CD14-positive monocyte (primary cell): ENCODE results near the gene RAB31. TPM values are rescaled to one million over a fixed set of nuclear protein-coding genes. Genes with fewer than 3 reads are reported as not detected.
A peak's percentile ranks its signal among the peaks of the same experiment; 100 is the strongest.
"Not testable (repeated sequence)": the region's sequence is repeated elsewhere in the genome, so short reads cannot be mapped to it uniquely, and the experiment has no call there.

ENCODE experiments used
- DNase-seq, 3 donors: peaks; one replicate each; pipeline ENCODE4 v3.0.0-alpha.2; 2011 to 2022
- H2AFZ ChIP-seq: 2 replicates; pipeline ENCODE4 v1.6.0; 2012; ENCODE audit warnings: mild to moderate bottlenecking, low read depth, low read length, inconsistent platforms; ENCODE audit not compliant: insufficient read depth, poor library complexity, severe bottlenecking
- H3K27ac ChIP-seq, 2 donors: 1 replicate in 1 of 2; 2 replicates in 1 of 2; pipeline ENCODE4 v1.5.1; 2012 to 2013; ENCODE audit warnings: low read length in 2 of 2, control low read depth in 1 of 2, inconsistent platforms in 1 of 2, low read depth in 1 of 2, mild to moderate bottlenecking in 1 of 2
- H3K27me3 ChIP-seq, 2 donors: one replicate each; pipeline versions ENCODE4 v1.6.0 to v1.6.1; 2011 to 2013; ENCODE audit warnings: low read length in 2 of 2; ENCODE audit not compliant: control insufficient read depth in 2 of 2, insufficient read depth in 2 of 2
- H3K36me3 ChIP-seq, 2 donors: replicated peaks in 1 of 2; 1 replicate in 1 of 2; 2 replicates in 1 of 2; pipeline versions ENCODE4 v1.5.1 to v1.6.1; 2012 to 2013; ENCODE audit warnings: low read length in 2 of 2, control low read depth in 1 of 2, inconsistent platforms in 1 of 2, mild to moderate bottlenecking in 1 of 2; ENCODE audit not compliant: insufficient read depth in 2 of 2, control insufficient read depth in 1 of 2
- H3K4me1 ChIP-seq, 2 donors: 1 replicate in 1 of 2; 2 replicates in 1 of 2; pipeline versions ENCODE4 v1.5.1 to v1.6.1; 2012 to 2013; ENCODE audit warnings: low read length in 2 of 2, control low read depth in 1 of 2, inconsistent platforms in 1 of 2, mild to moderate bottlenecking in 1 of 2, moderate library complexity in 1 of 2; ENCODE audit not compliant: insufficient read depth in 2 of 2, control insufficient read depth in 1 of 2
- H3K4me2 ChIP-seq: replicated peaks from 2 replicates; pipeline ENCODE3; 2012; ENCODE audit warnings: low read length, moderate library complexity, mild to moderate bottlenecking; ENCODE audit not compliant: poor library complexity, severe bottlenecking; ENCODE audit errors: extremely low read depth
- H3K4me3 ChIP-seq, 3 experiments: fragments of 200-600 bp in 1 of 3; sonication (generic) in 1 of 3; replicated peaks in 1 of 3; 1 replicate in 2 of 3; 2 replicates in 1 of 3; pipeline ENCODE4 v1.5.1; 2011 to 2013; ENCODE audit warnings: low read length in 3 of 3, mild to moderate bottlenecking in 3 of 3, control low read depth in 2 of 3, low read depth in 2 of 3, inconsistent platforms in 1 of 3, moderate library complexity in 1 of 3
- H3K79me2 ChIP-seq: 2 replicates; pipeline ENCODE4 v1.6.0; 2012; ENCODE audit warnings: mild to moderate bottlenecking, control low read depth, inconsistent platforms, low read length, moderate library complexity; ENCODE audit not compliant: insufficient read depth
- H3K9ac ChIP-seq: 2 replicates; pipeline ENCODE4 v1.6.0; 2017; ENCODE audit warnings: low read length, mild to moderate bottlenecking; ENCODE audit not compliant: insufficient read depth, poor library complexity, severe bottlenecking
- H3K9me3 ChIP-seq, 2 donors: replicated peaks in 1 of 2; 1 replicate in 1 of 2; 2 replicates in 1 of 2; pipeline versions ENCODE4 v1.5.1 to v1.6.1; 2012 to 2013; ENCODE audit warnings: low read length in 2 of 2, control low read depth in 1 of 2; ENCODE audit not compliant: control insufficient read depth in 1 of 2, insufficient read depth in 1 of 2
- H4K20me1 ChIP-seq: 2 replicates; pipeline ENCODE4 v1.6.0; 2012; ENCODE audit warnings: mild to moderate bottlenecking, low read length, control low read depth, moderate library complexity; ENCODE audit not compliant: insufficient read depth
- H3K27ac Mint-ChIP-seq, 7 donors: one replicate each; pipeline ENCODE4 v1.8.0; 2020; ENCODE audit warnings: mild to moderate bottlenecking in 7 of 7, mixed read lengths in 7 of 7, moderate library complexity in 6 of 7, inconsistent platforms in 2 of 7
- H3K27me3 Mint-ChIP-seq, 3 donors: one replicate each; pipeline ENCODE4 v1.8.0; 2021 to 2022; ENCODE audit warnings: low read depth in 3 of 3, mild to moderate bottlenecking in 3 of 3, mixed read lengths in 3 of 3, moderate library complexity in 3 of 3, inconsistent platforms in 1 of 3
- H3K36me3 Mint-ChIP-seq, 2 donors: one replicate each; pipeline ENCODE4 v1.8.0; 2020; ENCODE audit warnings: mixed read lengths in 2 of 2, inconsistent platforms in 1 of 2, mild to moderate bottlenecking in 1 of 2
- H3K4me1 Mint-ChIP-seq: one replicate; pipeline ENCODE4 v1.8.0; 2020; ENCODE audit warnings: mild to moderate bottlenecking, mixed read lengths
- H3K4me3 Mint-ChIP-seq, 2 donors: one replicate each; pipeline ENCODE4 v1.8.0; 2020; ENCODE audit warnings: mild to moderate bottlenecking in 2 of 2, mixed read lengths in 2 of 2, moderate library complexity in 1 of 2
- H3K9me3 Mint-ChIP-seq, 7 donors: one replicate each; pipeline ENCODE4 v1.8.0; 2020 to 2022; ENCODE audit warnings: mixed read lengths in 7 of 7, mild to moderate bottlenecking in 6 of 7, moderate library complexity in 6 of 7, inconsistent platforms in 2 of 7
- WGBS: methylation state at CpG from one replicate; pipeline ENCODE4 v1.1.5; 2013; ENCODE audit warnings: missing lambda C conversion rate; ENCODE audit not compliant: insufficient coverage; 5-methylcytosine and 5-hydroxymethylcytosine counted together
- intact Hi-C, 2 donors: fragments of 100-400 bp; cut with micrococcal nuclease; formaldehyde crosslinking; loops; one replicate each; pipeline versions ENCODE4 v1.15.0 to v1.15.1; 2023
- polyA plus RNA-seq, 3 donors: library from polyadenylated mRNA; depleted of rRNA in 1 of 3; unstranded in 2 of 3; stranded (reverse) in 1 of 3; fragments of 300-500 nt in 2 of 3; fragments of >200 nt in 1 of 3; fragmentation: Illumina TruSeq in 2 of 3; gene quantifications; 1 replicate in 2 of 3; 2 replicates in 1 of 3; pipeline ENCODE4 v1.2.3, GENCODE V29; 2012 to 2021
- TF ChIP-seq, protein P1 (sequence below): fragments of 200-600 bp; IDR thresholded peaks from one replicate; pipeline ENCODE4 v1.8.0; 2022; ENCODE audit warnings: antibody characterized with exemption, mild to moderate bottlenecking

RAB31 gene
- polyA plus RNA-seq, 3 donors: 106 to 367 (median 348) TPM

DNA sequence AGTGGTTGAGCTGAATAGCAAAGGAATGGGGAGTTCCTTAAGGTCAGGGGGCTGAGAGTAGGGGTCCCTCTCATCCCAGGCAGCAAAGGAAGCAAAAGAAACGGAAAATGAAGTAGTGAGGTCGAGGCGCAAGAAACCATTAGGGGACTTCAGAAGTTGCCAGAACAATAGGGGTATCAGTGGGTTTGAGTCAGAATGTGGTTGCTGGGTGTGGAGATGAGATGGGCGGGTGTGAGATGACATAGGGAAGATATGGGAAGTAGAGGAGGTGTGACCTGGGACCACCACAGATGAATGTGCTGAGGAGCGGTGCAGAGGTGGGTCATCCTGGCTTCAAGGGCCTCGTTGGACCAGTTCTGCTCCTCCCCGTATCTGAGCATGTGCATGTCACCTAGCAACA lies 192.6 kb downstream of the RAB31 start:
- 94% methylated on average over 4 of the region's 7 CpGs for WGBS
- DNase-seq: no peak
- H3K27ac Mint-ChIP-seq: peak overlapping the region in 1 of 7 donors; percentile 68
- no peaks in the 10 kb centered on the region for H3K36me3 Mint-ChIP-seq
- Histone ChIP-seq H3K4me1 (no peaks in the 10 kb centered on the region), H3K36me3 (no peaks in the 10 kb centered on the region), H3K27ac (no peak overlapping the region), H3K27me3 (no peaks in the 10 kb centered on the region), H3K79me2 (no peaks in the 10 kb centered on the region), H3K9me3 (no peaks in the 10 kb centered on the region), H3K4me3 (no peak overlapping the region), H2AFZ (no peak overlapping the region), H3K4me2 (no peak overlapping the region), H3K9ac (no peak overlapping the region), H4K20me1 (no peaks in the 10 kb centered on the region)
- no peak overlapping the region for H3K4me3 Mint-ChIP-seq
- peaks cover 1% of the 10 kb centered on the region for H3K4me1 Mint-ChIP-seq
- TF ChIP-seq, protein P1, sequence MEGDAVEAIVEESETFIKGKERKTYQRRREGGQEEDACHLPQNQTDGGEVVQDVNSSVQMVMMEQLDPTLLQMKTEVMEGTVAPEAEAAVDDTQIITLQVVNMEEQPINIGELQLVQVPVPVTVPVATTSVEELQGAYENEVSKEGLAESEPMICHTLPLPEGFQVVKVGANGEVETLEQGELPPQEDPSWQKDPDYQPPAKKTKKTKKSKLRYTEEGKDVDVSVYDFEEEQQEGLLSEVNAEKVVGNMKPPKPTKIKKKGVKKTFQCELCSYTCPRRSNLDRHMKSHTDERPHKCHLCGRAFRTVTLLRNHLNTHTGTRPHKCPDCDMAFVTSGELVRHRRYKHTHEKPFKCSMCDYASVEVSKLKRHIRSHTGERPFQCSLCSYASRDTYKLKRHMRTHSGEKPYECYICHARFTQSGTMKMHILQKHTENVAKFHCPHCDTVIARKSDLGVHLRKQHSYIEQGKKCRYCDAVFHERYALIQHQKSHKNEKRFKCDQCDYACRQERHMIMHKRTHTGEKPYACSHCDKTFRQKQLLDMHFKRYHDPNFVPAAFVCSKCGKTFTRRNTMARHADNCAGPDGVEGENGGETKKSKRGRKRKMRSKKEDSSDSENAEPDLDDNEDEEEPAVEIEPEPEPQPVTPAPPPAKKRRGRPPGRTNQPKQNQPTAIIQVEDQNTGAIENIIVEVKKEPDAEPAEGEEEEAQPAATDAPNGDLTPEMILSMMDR: no peak
- intact Hi-C loops: loop anchor here in 1 of 2 donors (10.0 kb wide), 1 partner anchor 46 kb away; no protein-coding TSS in a partner anchor
- peaks cover 0 to 2% (median 0%) of the 10 kb centered on the region in 7 donors for H3K9me3 Mint-ChIP-seq
- H3K27me3 Mint-ChIP-seq: peaks cover 0 to 3% (median 2%) of the 10 kb centered on the region in 3 donors

DNA sequence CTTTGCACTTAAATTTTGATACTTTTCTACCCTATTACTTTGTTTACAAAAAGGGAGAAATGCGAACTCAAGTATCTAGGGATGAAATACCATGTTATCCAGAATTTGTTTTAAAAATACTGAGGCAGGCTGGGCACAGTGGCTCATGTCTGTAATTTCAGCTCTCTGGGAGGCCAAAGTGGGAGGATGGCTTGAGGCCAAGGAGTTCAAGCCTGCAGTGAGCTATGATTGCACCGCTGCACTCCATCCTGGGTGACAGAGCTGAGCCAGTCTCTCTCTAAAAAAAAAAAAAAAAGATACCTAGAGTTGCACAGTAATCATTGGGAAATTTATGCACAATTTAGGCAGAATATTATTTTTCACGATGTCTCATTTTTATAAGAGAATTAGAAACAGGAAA lies 193.3 kb downstream of the RAB31 start:
- peaks cover 0 to 1% of the 10 kb centered on the region in 2 donors for H3K4me1 ChIP-seq
- no CpG with 5 or more reads among the region's 3 CpGs for WGBS
- Mint-ChIP-seq H3K4me3 (no peak overlapping the region), H3K4me1 (peaks cover 5% of the 10 kb centered on the region), H3K9me3 (no peaks in the 10 kb centered on the region), H3K27ac (no peak overlapping the region), H3K27me3 (peaks cover 0 to 3% (median 2%) of the 10 kb centered on the region in 3 donors), H3K36me3 (no peaks in the 10 kb centered on the region)
- no peaks in the 10 kb centered on the region for H4K20me1 ChIP-seq
- no peaks in the 10 kb centered on the region for H3K79me2 ChIP-seq
- no peaks in the 10 kb centered on the region for H3K36me3 ChIP-seq
- TF ChIP-seq, protein P1: no peak
- H3K9ac ChIP-seq: no peak overlapping the region
- H3K4me3 ChIP-seq: no peak overlapping the region
- no peaks in the 10 kb centered on the region for H3K27me3 ChIP-seq
- H3K4me2 ChIP-seq: no peak overlapping the region
- H2AFZ ChIP-seq: no peak overlapping the region
- DNase-seq: no peak
- intact Hi-C loops: loop anchor here in 1 of 2 donors (10.0 kb wide), 1 partner anchor 47 kb away; no protein-coding TSS in a partner anchor
- no peaks in the 10 kb centered on the region for H3K9me3 ChIP-seq
- no peak overlapping the region for H3K27ac ChIP-seq

DNA sequence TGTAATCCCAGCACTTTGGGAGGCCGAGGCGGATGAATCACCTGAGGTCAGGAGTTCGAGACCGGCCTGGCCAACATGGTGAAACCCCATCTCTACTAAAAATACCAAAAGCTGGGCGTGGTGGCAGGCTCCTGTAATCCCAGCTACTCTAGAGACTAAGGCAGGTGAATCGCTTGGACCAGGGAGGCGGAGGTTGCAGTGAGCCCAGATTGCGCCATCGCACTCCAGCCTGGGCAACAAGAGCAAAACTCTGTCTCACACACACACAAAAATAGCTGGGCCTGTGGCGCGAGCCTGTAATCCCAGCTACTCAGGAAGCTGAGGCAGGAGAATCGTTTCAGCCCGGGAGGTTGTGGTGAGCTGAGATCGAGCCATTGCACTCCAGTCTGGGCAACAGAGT lies 194.2 kb downstream of the RAB31 start:
- H3K27me3 Mint-ChIP-seq, H3K4me1 ChIP-seq, H3K4me2 ChIP-seq, H3K27ac ChIP-seq, H3K9ac ChIP-seq, H3K4me1 Mint-ChIP-seq, DNase-seq, H3K4me3 Mint-ChIP-seq, H3K79me2 ChIP-seq, H2AFZ ChIP-seq, H3K4me3 ChIP-seq, H3K36me3 ChIP-seq, H3K36me3 Mint-ChIP-seq, H4K20me1 ChIP-seq, H3K27me3 ChIP-seq, H3K9me3 ChIP-seq, H3K9me3 Mint-ChIP-seq: not testable (repeated sequence)
- H3K27ac Mint-ChIP-seq: peak overlapping the region in 1 of 7 donors; percentile 45
- WGBS: 90% methylated on average over 2 of the region's 14 CpGs
- intact Hi-C loops: loop anchor here in 1 of 2 donors (10.0 kb wide), 1 partner anchor 47 kb away; no protein-coding TSS in a partner anchor
